ENCODE measurements around the gene ZBTB7C. TPM values are rescaled to one million over a fixed set of nuclear protein-coding genes. Genes with fewer than 3 reads are reported as not detected.

The ZBTB7C gene
- total RNA-seq, 1 experiment from 2014 or later, result 0.18 TPM

DNA sequence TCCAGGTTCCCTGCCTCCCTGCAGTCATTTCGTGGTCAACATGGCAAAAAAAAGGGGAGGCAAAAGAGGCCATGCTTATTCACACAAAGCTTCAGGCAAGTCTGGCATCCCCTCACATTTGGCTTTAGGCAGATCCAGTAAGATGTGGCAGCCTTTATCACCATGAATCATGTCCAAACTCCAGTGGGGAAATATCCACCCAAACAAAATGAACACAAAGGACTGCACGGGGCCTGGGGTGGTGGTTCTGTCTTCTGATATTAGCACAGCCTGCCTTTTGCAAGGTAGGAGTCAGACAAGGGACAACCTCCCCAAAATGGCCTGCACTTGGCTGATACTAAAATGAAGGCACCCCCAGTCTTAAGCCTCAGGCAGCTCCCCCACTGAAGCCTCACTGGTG is 129.9 kb downstream of the ZBTB7C start:
- no peak overlapping the region for H3K4me3 ChIP-seq (ENCODE audit: low read depth, low read length)
- H3K4me1 ChIP-seq, result no peaks in the 10 kb centered on the region
- ChIA-PET CTCF (no interaction called here), POLR2A (no interaction called here)
- DNase-seq, result no peak
- no peak overlapping the region for H3K4me3 Mint-ChIP-seq (ENCODE audit: unreplicated experiment)
- H3K27me3 ChIP-seq (replicated peaks; ENCODE audit: control insufficient read depth, insufficient read depth, low read length), result no peaks in the 10 kb centered on the region
- H3K36me3 ChIP-seq (ENCODE audit: control insufficient read depth, insufficient read depth, low read length), result no peaks in the 10 kb centered on the region
- intact Hi-C loops (cut with micrococcal nuclease; ENCODE audit: unreplicated experiment), result no loop called here
- no peaks in the 10 kb centered on the region for H3K9me3 ChIP-seq
- no peak for TF ChIP-seq CTCF (IDR thresholded peaks at IDR 0.05; ENCODE audit: insufficient read depth in 1 of 2, low read depth in 1 of 2, low read length in 1 of 2, severe bottlenecking in 1 of 2, unreplicated experiment in 1 of 2)
- H3K36me3 Mint-ChIP-seq (ENCODE audit: insufficient read depth, unreplicated experiment), result no peaks in the 10 kb centered on the region
- no peak overlapping the region for H3K27ac Mint-ChIP-seq (ENCODE audit: unreplicated experiment)
- no peaks in the 10 kb centered on the region for H3K9me3 Mint-ChIP-seq (ENCODE audit: unreplicated experiment)
- no peaks in the 10 kb centered on the region for H3K4me1 Mint-ChIP-seq (ENCODE audit: low read depth, unreplicated experiment)
- no peaks in the 10 kb centered on the region for H3K27me3 Mint-ChIP-seq (ENCODE audit: insufficient read depth, unreplicated experiment)
- BruUV-seq (replicated peaks), result no TSS peak

- intact Hi-C loops (cut with micrococcal nuclease; ENCODE audit: unreplicated experiment), result no loop called here
- Mint-ChIP-seq H3K27me3 (ENCODE audit: insufficient read depth, unreplicated experiment) (no peaks in the 10 kb centered on the region), H3K4me1 (ENCODE audit: low read depth, unreplicated experiment) (no peaks in the 10 kb centered on the region), H3K36me3 (ENCODE audit: insufficient read depth, unreplicated experiment) (no peaks in the 10 kb centered on the region), H3K27ac (ENCODE audit: unreplicated experiment) (no peak overlapping the region), H3K9me3 (ENCODE audit: unreplicated experiment) (no peaks in the 10 kb centered on the region), H3K4me3 (ENCODE audit: unreplicated experiment) (no peak overlapping the region)
- Histone ChIP-seq H3K4me3 (ENCODE audit: low read depth, low read length) (no peak overlapping the region), H3K36me3 (ENCODE audit: control insufficient read depth, insufficient read depth, low read length) (no peaks in the 10 kb centered on the region), H3K4me1 (no peaks in the 10 kb centered on the region), H3K9me3 (no peaks in the 10 kb centered on the region), H3K27me3 (replicated peaks; ENCODE audit: control insufficient read depth, insufficient read depth, low read length) (no peaks in the 10 kb centered on the region)
- no peak for TF ChIP-seq CTCF (IDR thresholded peaks at IDR 0.05; ENCODE audit: insufficient read depth in 1 of 2, low read depth in 1 of 2, low read length in 1 of 2, severe bottlenecking in 1 of 2, unreplicated experiment in 1 of 2)
- no TSS peak for BruUV-seq (replicated peaks)
- CTCF ChIA-PET, result no interaction called here
- POLR2A ChIA-PET, result no interaction called here
- DNase-seq, result no peak
Observed at GRCh38 chr18:48278081-48278480, 131.1 kb downstream of the ZBTB7C start.

- no peaks in the 10 kb centered on the region for H3K4me1 Mint-ChIP-seq (ENCODE audit: low read depth, unreplicated experiment)
- POLR2A ChIA-PET, result no interaction called here
- no TSS peak for BruUV-seq (replicated peaks)
- no peaks in the 10 kb centered on the region for H3K9me3 ChIP-seq
- no peaks in the 10 kb centered on the region for H3K27me3 ChIP-seq (replicated peaks; ENCODE audit: control insufficient read depth, insufficient read depth, low read length)
- no peaks in the 10 kb centered on the region for H3K36me3 Mint-ChIP-seq (ENCODE audit: insufficient read depth, unreplicated experiment)
- H3K36me3 ChIP-seq (ENCODE audit: control insufficient read depth, insufficient read depth, low read length), result no peaks in the 10 kb centered on the region
- H3K4me3 ChIP-seq (ENCODE audit: low read depth, low read length), result no peak overlapping the region
- no peak overlapping the region for H3K4me3 Mint-ChIP-seq (ENCODE audit: unreplicated experiment)
- intact Hi-C loops (cut with micrococcal nuclease; ENCODE audit: unreplicated experiment), result no loop called here
- no peak for DNase-seq
- peaks cover 8% of the 10 kb centered on the region for H3K9me3 Mint-ChIP-seq (ENCODE audit: unreplicated experiment)
- TF ChIP-seq CTCF (IDR thresholded peaks at IDR 0.05; ENCODE audit: insufficient read depth in 1 of 2, low read depth in 1 of 2, low read length in 1 of 2, severe bottlenecking in 1 of 2, unreplicated experiment in 1 of 2), result no peak
- CTCF ChIA-PET, result no interaction called here
- no peaks in the 10 kb centered on the region for H3K4me1 ChIP-seq
- H3K27me3 Mint-ChIP-seq (ENCODE audit: insufficient read depth, unreplicated experiment), result peaks cover 3% of the 10 kb centered on the region
- H3K27ac Mint-ChIP-seq (ENCODE audit: unreplicated experiment), result no peak overlapping the region
Observed at GRCh38 chr18:48274301-48274700, 134.9 kb downstream of the ZBTB7C start.
